Mammary epithelial cell (primary cell): ENCODE data around the gene KCNA5.

Source experiments
- CTCF ChIP-seq, 2 donors: IDR thresholded peaks in 1 of 2; conservative IDR thresholded peaks in 1 of 2; 2 replicates each; pipeline ENCODE4 v1.5.1; 2011 to 2012; ENCODE audit warnings: inconsistent platforms in 2 of 2, low read length in 2 of 2, mild to moderate bottlenecking in 2 of 2, control low read depth in 1 of 2, low read depth in 1 of 2; ENCODE audit not compliant: insufficient read depth in 1 of 2; ENCODE audit errors: extremely low read depth in 1 of 2
- EZH2 ChIP-seq: IDR thresholded peaks from 2 replicates; pipeline ENCODE4 v1.6.1; 2012; ENCODE audit warnings: low read length, inconsistent platforms, borderline replicate concordance

GRCh38 chr12:5008661-5009060 is 35.0 kb upstream of the KCNA5 start:
- TF ChIP-seq CTCF (conservative IDR thresholded peaks at IDR 0.05 in 1 of 2, IDR thresholded peaks at IDR 0.05 in 1 of 2; ENCODE audit: extremely low read depth in 1 of 2, insufficient read depth in 1 of 2, low read depth in 1 of 2, low read length in 2 of 2), result no peak
- no peak for TF ChIP-seq EZH2
